Hepatocyte (in vitro differentiated cells): Measurements from ENCODE around the gene KRT16.

Source experiments
- EZH2phosphoT487 ChIP-seq: fragments of 200-600 bp; sonication (generic); IDR thresholded peaks from one replicate; pipeline ENCODE4 v1.6.1; 2018; ENCODE audit warnings: antibody characterized with exemption, mild to moderate bottlenecking, low read depth, moderate library complexity; ENCODE audit not compliant: unreplicated experiment, severe bottlenecking
- TF ChIP-seq, protein P1 (sequence below): fragments of 200-600 bp; sonication (generic); IDR thresholded peaks from 2 replicates; pipeline ENCODE4 v1.5.1; 2016; ENCODE audit warnings: antibody characterized with exemption, mild to moderate bottlenecking; ENCODE audit not compliant: poor library complexity

DNA sequence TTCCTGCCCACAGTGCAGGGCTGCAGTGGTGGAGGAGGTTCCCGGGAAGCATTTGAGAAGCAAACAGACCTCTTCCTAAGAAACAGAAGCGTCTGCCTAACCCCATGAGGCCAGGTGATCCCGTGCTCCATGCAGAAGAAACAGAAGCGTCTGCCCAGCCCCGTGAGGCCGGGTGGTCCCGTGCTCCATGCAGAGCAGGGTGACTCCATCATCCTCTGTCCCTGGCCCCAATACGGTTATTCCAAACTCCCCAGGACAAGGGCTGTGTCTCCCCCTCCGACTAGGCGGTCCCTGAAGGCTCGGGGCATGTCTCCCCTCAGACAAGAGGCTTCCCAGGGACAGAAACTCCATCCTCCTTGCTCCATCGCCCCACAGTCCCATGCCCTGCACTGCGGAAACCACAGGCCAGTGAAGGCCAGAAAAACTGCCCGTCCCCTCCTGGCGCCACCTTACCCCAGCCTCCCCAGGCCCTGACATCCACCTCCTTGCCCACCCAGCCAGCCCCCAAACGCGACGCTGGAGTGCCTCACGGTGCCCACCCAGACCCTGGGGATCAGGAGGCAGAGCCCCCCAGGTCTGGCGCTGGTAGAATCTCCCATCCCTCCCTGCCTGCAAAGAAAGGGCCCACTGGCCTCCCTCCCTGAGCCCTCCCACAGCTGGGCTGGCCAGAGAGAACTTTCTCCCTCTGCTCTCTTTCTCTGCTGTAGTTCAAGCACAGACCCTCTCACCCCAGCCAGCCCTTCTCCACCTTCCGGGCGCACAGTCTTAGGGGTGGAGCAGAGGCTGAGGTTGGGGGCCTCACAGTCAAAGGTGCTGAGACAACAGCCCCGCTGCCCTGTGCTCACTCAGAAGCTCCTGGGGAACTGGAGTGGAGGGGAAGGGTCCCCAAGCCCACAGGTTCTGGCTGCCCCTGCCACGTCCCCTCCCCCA lies 42.4 kb upstream of the KRT16 start:
- TF ChIP-seq, protein P1, sequence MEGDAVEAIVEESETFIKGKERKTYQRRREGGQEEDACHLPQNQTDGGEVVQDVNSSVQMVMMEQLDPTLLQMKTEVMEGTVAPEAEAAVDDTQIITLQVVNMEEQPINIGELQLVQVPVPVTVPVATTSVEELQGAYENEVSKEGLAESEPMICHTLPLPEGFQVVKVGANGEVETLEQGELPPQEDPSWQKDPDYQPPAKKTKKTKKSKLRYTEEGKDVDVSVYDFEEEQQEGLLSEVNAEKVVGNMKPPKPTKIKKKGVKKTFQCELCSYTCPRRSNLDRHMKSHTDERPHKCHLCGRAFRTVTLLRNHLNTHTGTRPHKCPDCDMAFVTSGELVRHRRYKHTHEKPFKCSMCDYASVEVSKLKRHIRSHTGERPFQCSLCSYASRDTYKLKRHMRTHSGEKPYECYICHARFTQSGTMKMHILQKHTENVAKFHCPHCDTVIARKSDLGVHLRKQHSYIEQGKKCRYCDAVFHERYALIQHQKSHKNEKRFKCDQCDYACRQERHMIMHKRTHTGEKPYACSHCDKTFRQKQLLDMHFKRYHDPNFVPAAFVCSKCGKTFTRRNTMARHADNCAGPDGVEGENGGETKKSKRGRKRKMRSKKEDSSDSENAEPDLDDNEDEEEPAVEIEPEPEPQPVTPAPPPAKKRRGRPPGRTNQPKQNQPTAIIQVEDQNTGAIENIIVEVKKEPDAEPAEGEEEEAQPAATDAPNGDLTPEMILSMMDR: no peak
- no peak for TF ChIP-seq EZH2phosphoT487
